H1 (cell line): ENCODE data around the gene CD28. TPM values are rescaled to one million over a fixed set of nuclear protein-coding genes. Genes with fewer than 3 reads are reported as not detected.

Source experiments
- CTCF ChIA-PET: fragments of 300-600 bp; sonication (Branson Sonifier 250); formaldehyde crosslinking; loops from one replicate; lab custom pipeline; 2021; ENCODE audit not compliant: partially characterized antibody; lab: Charles Lee
- POLR2A ChIA-PET: fragments of 300-600 bp; sonication (Branson Sonifier 250); formaldehyde crosslinking; loops from one replicate; lab custom pipeline; 2021; ENCODE audit warnings: inconsistent platforms; ENCODE audit not compliant: partially characterized antibody; lab: Charles Lee
- DNase-seq, 2 experiments: peaks; one replicate each; pipeline versions ENCODE4 v3.0.0 to v3.0.0-alpha.2; 2010 to 2022; ENCODE audit warnings: low spot score in 2 of 2, low read depth in 1 of 2, mixed read lengths in 1 of 2
- FAIRE-seq: peaks from 2 replicates; lab custom pipeline; 2011; peaks lifted over from hg19 to GRCh38; lab: Jason Lieb, UNC
- H2AFZ ChIP-seq: 2 replicates; pipeline ENCODE4 v1.8.1; 2012; ENCODE audit warnings: low read length, inconsistent platforms
- H2AK5ac ChIP-seq: 2 replicates; pipeline ENCODE4 v1.6.1; 2013; ENCODE audit warnings: low read depth, low read length
- H2BK120ac ChIP-seq: replicated peaks from 2 replicates; pipeline ENCODE3; 2013; ENCODE audit warnings: low read depth, low read length, inconsistent platforms
- H2BK12ac ChIP-seq: 2 replicates; pipeline ENCODE4 v1.6.1; 2013; ENCODE audit warnings: low read depth, low read length
- H2BK15ac ChIP-seq: 2 replicates; pipeline ENCODE4 v1.6.1; 2013; ENCODE audit warnings: low read length
- H2BK20ac ChIP-seq: 2 replicates; pipeline ENCODE4 v1.6.1; 2013; ENCODE audit warnings: low read length
- H2BK5ac ChIP-seq: 2 replicates; pipeline ENCODE4 v1.6.1; 2013; ENCODE audit warnings: low read depth, low read length
- H3K14ac ChIP-seq: 2 replicates; pipeline ENCODE4 v1.6.1; 2013; ENCODE audit warnings: inconsistent platforms; ENCODE audit not compliant: insufficient read length
- H3K18ac ChIP-seq: 2 replicates; pipeline ENCODE4 v1.6.1; 2013; ENCODE audit warnings: low read length; ENCODE audit errors: extremely low read depth
- H3K23ac ChIP-seq: 2 replicates; pipeline ENCODE4 v1.6.1; 2013; ENCODE audit warnings: inconsistent platforms; ENCODE audit not compliant: insufficient read length
- H3K23me2 ChIP-seq: 2 replicates; pipeline ENCODE4 v1.6.1; 2013; ENCODE audit warnings: low read depth, low read length
- H3K27ac ChIP-seq: 2 replicates; pipeline ENCODE4 v1.6.1; 2011; ENCODE audit warnings: low read depth, low read length, inconsistent platforms
- H3K27me3 ChIP-seq, 4 experiments: replicated peaks in 1 of 4; 1 replicate in 1 of 4; 2 replicates in 3 of 4; pipeline versions ENCODE4 v1.6.1 to v1.8.1; 2011 to 2013; ENCODE audit warnings: low read length in 3 of 4, mild to moderate bottlenecking in 3 of 4, inconsistent platforms in 2 of 4, mixed read lengths in 2 of 4, moderate library complexity in 1 of 4; ENCODE audit not compliant: control insufficient read depth in 3 of 4, insufficient read depth in 3 of 4; ENCODE audit errors: extremely low read depth in 1 of 4
- H3K36me3 ChIP-seq, 4 experiments: 2 replicates each; pipeline versions ENCODE4 v1.6.1 to v1.8.1; 2011 to 2013; ENCODE audit warnings: mild to moderate bottlenecking in 4 of 4, low read length in 3 of 4, moderate library complexity in 2 of 4, control low read depth in 1 of 4, inconsistent platforms in 1 of 4; ENCODE audit not compliant: insufficient read depth in 4 of 4, control insufficient read depth in 2 of 4
- H3K4ac ChIP-seq: replicated peaks from 2 replicates; pipeline ENCODE3; 2013; ENCODE audit warnings: low read length, low read depth, mixed read lengths, inconsistent platforms; ENCODE audit not compliant: insufficient read length
- H3K4me1 ChIP-seq, 4 experiments: replicated peaks in 1 of 4; 1 replicate in 1 of 4; 2 replicates in 3 of 4; pipeline versions ENCODE4 v1.6.1 to v1.8.1; 2011 to 2013; ENCODE audit warnings: low read length in 3 of 4, inconsistent platforms in 2 of 4, mixed read lengths in 1 of 4; ENCODE audit not compliant: insufficient read depth in 4 of 4, control insufficient read depth in 3 of 4
- H3K4me2 ChIP-seq, 2 experiments: 2 replicates each; pipeline versions ENCODE4 v1.6.1 to v1.8.1; 2011 to 2013; ENCODE audit warnings: low read depth in 2 of 2, low read length in 2 of 2, control low read depth in 1 of 2, inconsistent platforms in 1 of 2, mild to moderate bottlenecking in 1 of 2; ENCODE audit not compliant: insufficient read depth in 1 of 2
- H3K4me3 ChIP-seq, 4 experiments: fragments of 200-600, 300-600 bp in 1 of 4; sonication (generic), shearing (Covaris generic), sonication (Bioruptor Twin) in 1 of 4; 2 replicates each; pipeline versions ENCODE4 v1.5.1 to v1.8.1; 2011 to 2016; ENCODE audit warnings: low read length in 4 of 4, low read depth in 3 of 4, control low read depth in 2 of 4, inconsistent platforms in 2 of 4, mild to moderate bottlenecking in 2 of 4, mixed read lengths in 1 of 4, moderate library complexity in 1 of 4; ENCODE audit not compliant: insufficient read depth in 2 of 4; ENCODE audit errors: extremely low read depth in 1 of 4
- H3K56ac ChIP-seq: replicated peaks from 2 replicates; pipeline ENCODE3; 2013; ENCODE audit warnings: low read depth, mild to moderate bottlenecking, mixed read lengths, low read length, inconsistent platforms; ENCODE audit not compliant: insufficient read length
- H3K79me1 ChIP-seq: 2 replicates; pipeline ENCODE4 v1.6.1; 2013; ENCODE audit warnings: low read depth, low read length, control low read depth
- H3K79me2 ChIP-seq, 2 experiments: 2 replicates each; pipeline versions ENCODE4 v1.6.1 to v1.8.1; 2012 to 2013; ENCODE audit warnings: low read length in 2 of 2, mild to moderate bottlenecking in 2 of 2, inconsistent platforms in 1 of 2; ENCODE audit not compliant: insufficient read depth in 2 of 2, control insufficient read depth in 1 of 2
- H3K9ac ChIP-seq, 4 experiments: replicated peaks in 1 of 4; 1 replicate in 1 of 4; 2 replicates in 3 of 4; pipeline versions ENCODE4 v1.6.1 to v1.8.1; 2011 to 2013; ENCODE audit warnings: low read depth in 3 of 4, low read length in 3 of 4, control low read depth in 2 of 4, mild to moderate bottlenecking in 2 of 4, moderate library complexity in 2 of 4, inconsistent platforms in 1 of 4; ENCODE audit errors: extremely low read depth in 1 of 4
- H3K9me3 ChIP-seq, 2 experiments: 2 replicates each; pipeline versions ENCODE4 v1.6.1 to v1.8.1; 2012 to 2013; ENCODE audit warnings: mild to moderate bottlenecking in 2 of 2, moderate library complexity in 2 of 2, control low read depth in 1 of 2, inconsistent platforms in 1 of 2, low read depth in 1 of 2, low read length in 1 of 2, mixed read lengths in 1 of 2; ENCODE audit not compliant: insufficient read depth in 2 of 2
- H4K20me1 ChIP-seq, 2 experiments: replicated peaks in 1 of 2; 2 replicates each; pipeline versions ENCODE3 to v1.8.1; 2011 to 2013; ENCODE audit warnings: inconsistent platforms in 2 of 2, low read length in 2 of 2, mild to moderate bottlenecking in 1 of 2; ENCODE audit not compliant: insufficient read depth in 2 of 2, control insufficient read depth in 1 of 2
- H4K5ac ChIP-seq: 2 replicates; pipeline ENCODE4 v1.6.1; 2013; ENCODE audit warnings: low read length, low read depth, mixed read lengths, inconsistent platforms; ENCODE audit not compliant: insufficient read length
- H4K8ac ChIP-seq: 2 replicates; pipeline ENCODE4 v1.8.0; 2013; ENCODE audit warnings: mild to moderate bottlenecking, moderate library complexity, low read length, inconsistent platforms; ENCODE audit not compliant: insufficient read depth; ENCODE audit errors: extremely low read depth
- H4K91ac ChIP-seq: replicated peaks from 2 replicates; pipeline ENCODE3; 2013; ENCODE audit warnings: low read length, mixed read lengths, inconsistent platforms; ENCODE audit not compliant: insufficient read length
- CBX5 ChIP-seq: fragments of 300-800, 300-1000 bp; sonication (generic); IDR thresholded peaks from 2 replicates; pipeline ENCODE4 v1.7.1; 2016; ENCODE audit warnings: antibody characterized with exemption, low read length, low read depth
- CEBPB ChIP-seq: IDR thresholded peaks from 2 replicates; pipeline ENCODE4 v1.6.1; 2012; ENCODE audit warnings: low read depth, low read length
- MAX ChIP-seq: IDR thresholded peaks from 2 replicates; pipeline ENCODE4 v1.6.1; 2012; ENCODE audit warnings: inconsistent platforms
- WGBS, 2 experiments: shearing (Covaris generic) in 1 of 2; methylation state at CpG; one replicate each; pipeline versions ENCODE4 v1.1.6 to v1.1.7; 2013 to 2015; ENCODE audit warnings: low lambda C conversion rate in 2 of 2, mixed read lengths in 2 of 2, inconsistent platforms in 1 of 2, low coverage in 1 of 2, missing lambda C conversion rate in 1 of 2; ENCODE audit not compliant: insufficient replicate concordance in 2 of 2, insufficient coverage in 1 of 2, insufficient read length in 1 of 2; ENCODE audit errors: extremely low coverage in 1 of 2, missing lambda C conversion rate in 1 of 2; 5-methylcytosine and 5-hydroxymethylcytosine counted together
- polyA plus RNA-seq, 7 experiments: library from polyadenylated mRNA; depleted of rRNA in 3 of 7; stranded (reverse) in 5 of 7; unstranded in 2 of 7; fragments of >200 nt in 5 of 7; fragments of 200-250 nt in 2 of 7; gene quantifications; 1 replicate in 5 of 7; 2 replicates in 1 of 7; 4 replicates in 1 of 7; pipeline versions ENCODE4 v1.2.1 to v1.2.3, GENCODE V29; 2011 to 2013; ENCODE audit warnings: missing spikeins in 2 of 7, mixed read lengths in 2 of 7
- total RNA-seq: library from RNA; stranded (reverse); fragmentation: NEBNext Ultra II Directional; extraction: Animal tissue kit (Norgen Biotek cat#: 25700); gene quantifications from 2 replicates; pipeline ENCODE4 v1.2.1, GENCODE V29; 2021

CD28 gene
- total and polyA plus RNA-seq, 2 of the 8 experiments (the other 6 are each of a cell fraction or from before 2014, with no cell fraction given), result not detected

GRCh38 chr2:203786549-203787351 is 80.3 kb downstream of the CD28 start:
- ChIA-PET POLR2A (no interaction called here), CTCF (interaction anchor here (0.9 to 1.4 kb wide), 2 partner anchors 27 to 28 kb away, joined by 3 to 4 read pairs; no protein-coding TSS in a partner anchor)
- Histone ChIP-seq H3K4me3 (no peak overlapping the region), H2BK5ac (no peak overlapping the region), H3K4ac (no peak overlapping the region), H3K9me3 (no peaks in the 10 kb centered on the region), H3K27me3 (no peaks in the 10 kb centered on the region), H4K8ac (no peak overlapping the region), H3K18ac (no peak overlapping the region), H2BK120ac (no peak overlapping the region), H3K23me2 (no peaks in the 10 kb centered on the region), H3K4me1 (peaks cover 0 to 3% (median 1%) of the 10 kb centered on the region in 4 experiments; a peak in 2 of 7 replicates), H3K9ac (no peak overlapping the region), H3K79me1 (no peaks in the 10 kb centered on the region), H3K4me2 (no peak overlapping the region), H3K23ac (no peak overlapping the region), H4K91ac (no peak overlapping the region), H3K36me3 (no peaks in the 10 kb centered on the region), H3K79me2 (no peaks in the 10 kb centered on the region), H3K27ac (no peak overlapping the region), H3K56ac (no peak overlapping the region), H4K5ac (no peak overlapping the region), H2BK15ac (no peak overlapping the region), H2AFZ (peak overlapping the region; percentile 98), H2AK5ac (no peak overlapping the region), H3K14ac (no peak overlapping the region), H2BK12ac (no peak overlapping the region), H4K20me1 (no peaks in the 10 kb centered on the region), H2BK20ac (no peak overlapping the region)
- DNase-seq (no peak), FAIRE-seq (no peak)
- 85% methylated on average over 6 of the region's 6 CpGs; no CpG with 5 or more reads in 1 of the 2 experiments for WGBS, 2 experiments
- no peak for TF ChIP-seq CBX5
- TF ChIP-seq MAX, result no peak
- TF ChIP-seq CEBPB, result peak; percentile 45; the same call in 1 of the 2 replicates
